ENCODE data around the gene VARS2. TPM values are rescaled to one million over a fixed set of nuclear protein-coding genes. Genes with fewer than 3 reads are reported as not detected.

Gene VARS2
- total RNA-seq, 1 experiment from 2014 or later = 60.3 TPM

DNA sequence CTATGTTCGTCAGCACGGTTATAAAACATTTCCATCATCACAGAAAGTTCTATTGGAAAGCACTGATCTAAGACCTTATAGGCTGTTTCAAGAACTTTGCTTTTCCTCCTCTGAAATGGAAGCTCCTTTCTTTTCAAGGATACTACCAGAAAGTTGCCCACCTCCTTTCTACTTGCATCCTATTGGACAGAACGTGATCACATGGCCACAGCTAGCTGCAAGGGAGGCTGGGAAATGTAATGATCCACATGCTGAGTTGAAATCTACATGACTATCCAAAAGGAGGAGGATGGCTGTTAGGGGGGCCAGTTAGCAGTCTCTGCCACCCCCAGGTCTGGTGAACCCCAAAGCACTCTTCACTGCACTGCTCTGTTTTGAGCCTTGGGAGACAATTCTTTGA lies 14.6 kb downstream of the VARS2 start:
- BruUV-seq (replicated peaks) = no TSS peak
- H3K27me3 ChIP-seq (ENCODE audit: insufficient read depth, low read depth) = no peaks in the 10 kb centered on the region
- H3K4me3 ChIP-seq = no peak overlapping the region
- DNase-seq = no peak
- no peaks in the 10 kb centered on the region for H3K9me2 ChIP-seq (ENCODE audit: insufficient read depth)
- H3K79me2 ChIP-seq (ENCODE audit: low read depth) = no peaks in the 10 kb centered on the region
- H3K4me2 ChIP-seq = no peak overlapping the region
- ChIA-PET CTCF (interaction anchor here (0.6 to 1.3 kb wide), 2 partner anchors 15 to 109 kb away, joined by 3 read pairs; partner anchors contain the start of gene VARS2), POLR2A (ENCODE audit: unreplicated experiment) (no interaction called here)
- H4K20me1 ChIP-seq (ENCODE audit: insufficient read depth) = no peaks in the 10 kb centered on the region
- H2AFZ ChIP-seq = no peak overlapping the region
- H3K9me3 ChIP-seq (ENCODE audit: insufficient read depth, low read depth) = no peaks in the 10 kb centered on the region
- H3K36me3 ChIP-seq (ENCODE audit: low read depth) = 0 out of 2 replicates have a peak, but pooled peaks cover 6% of the 10 kb centered on the region
- H3K4me1 ChIP-seq (replicated peaks; ENCODE audit: insufficient read depth) = peaks cover 21% of the 10 kb centered on the region
- H3K27ac ChIP-seq = no peak overlapping the region
- TF ChIP-seq, protein P1, sequence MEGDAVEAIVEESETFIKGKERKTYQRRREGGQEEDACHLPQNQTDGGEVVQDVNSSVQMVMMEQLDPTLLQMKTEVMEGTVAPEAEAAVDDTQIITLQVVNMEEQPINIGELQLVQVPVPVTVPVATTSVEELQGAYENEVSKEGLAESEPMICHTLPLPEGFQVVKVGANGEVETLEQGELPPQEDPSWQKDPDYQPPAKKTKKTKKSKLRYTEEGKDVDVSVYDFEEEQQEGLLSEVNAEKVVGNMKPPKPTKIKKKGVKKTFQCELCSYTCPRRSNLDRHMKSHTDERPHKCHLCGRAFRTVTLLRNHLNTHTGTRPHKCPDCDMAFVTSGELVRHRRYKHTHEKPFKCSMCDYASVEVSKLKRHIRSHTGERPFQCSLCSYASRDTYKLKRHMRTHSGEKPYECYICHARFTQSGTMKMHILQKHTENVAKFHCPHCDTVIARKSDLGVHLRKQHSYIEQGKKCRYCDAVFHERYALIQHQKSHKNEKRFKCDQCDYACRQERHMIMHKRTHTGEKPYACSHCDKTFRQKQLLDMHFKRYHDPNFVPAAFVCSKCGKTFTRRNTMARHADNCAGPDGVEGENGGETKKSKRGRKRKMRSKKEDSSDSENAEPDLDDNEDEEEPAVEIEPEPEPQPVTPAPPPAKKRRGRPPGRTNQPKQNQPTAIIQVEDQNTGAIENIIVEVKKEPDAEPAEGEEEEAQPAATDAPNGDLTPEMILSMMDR (conservative IDR thresholded peaks at IDR 0.05) = no peak
- no peak for TF ChIP-seq EZH2 (IDR thresholded peaks at IDR 0.05; ENCODE audit: low read depth)
- intact Hi-C loops (cut with micrococcal nuclease; ENCODE audit: unreplicated experiment) = no loop called here
- H3F3A ChIP-seq (ENCODE audit: insufficient read depth, low read depth) = peaks cover 6% of the 10 kb centered on the region; the same call in 1 of the 2 replicates

DNA sequence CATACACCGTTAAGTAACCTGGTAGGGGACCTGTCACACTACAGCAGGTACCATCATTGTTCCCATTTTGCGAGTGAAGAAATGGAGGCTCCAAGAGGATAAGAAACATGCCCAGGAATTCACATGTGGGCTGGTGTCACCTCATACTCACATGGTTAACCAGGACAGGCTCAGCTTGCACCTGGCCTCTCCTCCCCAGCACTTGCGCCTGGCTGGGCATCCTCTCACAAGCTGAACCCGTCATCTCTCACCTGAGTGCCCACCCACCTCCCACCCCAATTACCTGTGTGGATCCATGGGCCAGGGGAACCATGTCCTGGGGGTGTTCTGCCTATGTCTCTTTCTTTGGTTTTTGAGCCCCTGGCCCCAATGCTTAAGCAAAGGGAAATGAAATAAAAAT lies 16.5 kb downstream of the VARS2 start:
- no peak for DNase-seq
- no peak overlapping the region for H3K4me3 ChIP-seq
- no peaks in the 10 kb centered on the region for H4K20me1 ChIP-seq (ENCODE audit: insufficient read depth)
- no peak for TF ChIP-seq EZH2 (IDR thresholded peaks at IDR 0.05; ENCODE audit: low read depth)
- TF ChIP-seq, protein P1 (conservative IDR thresholded peaks at IDR 0.05) = no peak
- no TSS peak for BruUV-seq (replicated peaks)
- no peak overlapping the region for H3K4me2 ChIP-seq
- H3K4me1 ChIP-seq (replicated peaks; ENCODE audit: insufficient read depth) = peaks cover 30% of the 10 kb centered on the region
- peaks cover 6% of the 10 kb centered on the region; the same call in 1 of the 2 replicates for H3F3A ChIP-seq (ENCODE audit: insufficient read depth, low read depth)
- H3K9me2 ChIP-seq (ENCODE audit: insufficient read depth) = no peaks in the 10 kb centered on the region
- 0 out of 2 replicates have a peak, but pooled peaks cover 6% of the 10 kb centered on the region for H3K36me3 ChIP-seq (ENCODE audit: low read depth)
- intact Hi-C loops (cut with micrococcal nuclease; ENCODE audit: unreplicated experiment) = no loop called here
- H3K27me3 ChIP-seq (ENCODE audit: insufficient read depth, low read depth) = no peaks in the 10 kb centered on the region
- H3K9me3 ChIP-seq (ENCODE audit: insufficient read depth, low read depth) = no peaks in the 10 kb centered on the region
- no peak overlapping the region for H3K27ac ChIP-seq
- no peak overlapping the region for H2AFZ ChIP-seq
- POLR2A ChIA-PET (ENCODE audit: unreplicated experiment) = interaction anchor here (0.8 kb wide), 1 partner anchor 157 kb away, joined by 6 read pairs; no protein-coding TSS in a partner anchor
- CTCF ChIA-PET = no interaction called here
- no peaks in the 10 kb centered on the region for H3K79me2 ChIP-seq (ENCODE audit: low read depth)

DNA sequence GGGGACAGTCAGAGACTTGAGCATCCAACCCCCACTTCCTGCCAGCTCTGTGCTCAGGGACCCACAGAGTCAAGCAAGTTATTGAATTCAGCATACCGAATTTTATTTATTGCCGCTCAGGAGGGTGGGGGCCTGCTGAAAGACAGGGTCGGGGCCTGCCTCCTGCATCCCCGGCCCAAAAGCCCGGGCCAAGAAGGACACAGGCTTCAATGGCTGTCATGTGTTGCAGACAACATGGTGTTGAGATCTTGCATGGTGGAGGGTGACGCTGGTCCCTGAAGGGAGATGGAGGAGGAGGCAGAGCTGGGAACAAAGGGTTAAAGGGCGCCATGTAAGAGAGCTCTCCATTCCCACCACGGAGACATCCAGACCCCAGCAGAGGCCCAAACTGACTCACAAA lies 17.2 kb downstream of the VARS2 start:
- 0 out of 2 replicates have a peak, but pooled peaks cover under 1% of the 10 kb centered on the region for H3K36me3 ChIP-seq (ENCODE audit: low read depth)
- H4K20me1 ChIP-seq (ENCODE audit: insufficient read depth) = no peaks in the 10 kb centered on the region
- H3K9me2 ChIP-seq (ENCODE audit: insufficient read depth) = no peaks in the 10 kb centered on the region
- H3K27ac ChIP-seq = no peak overlapping the region
- ChIA-PET POLR2A (ENCODE audit: unreplicated experiment) (no interaction called here), CTCF (no interaction called here)
- no peak for DNase-seq
- peaks cover 27% of the 10 kb centered on the region for H3K4me1 ChIP-seq (replicated peaks; ENCODE audit: insufficient read depth)
- no peaks in the 10 kb centered on the region for H3K79me2 ChIP-seq (ENCODE audit: low read depth)
- peaks cover 3% of the 10 kb centered on the region; the same call in 1 of the 2 replicates for H3F3A ChIP-seq (ENCODE audit: insufficient read depth, low read depth)
- H3K27me3 ChIP-seq (ENCODE audit: insufficient read depth, low read depth) = no peaks in the 10 kb centered on the region
- H2AFZ ChIP-seq = no peak overlapping the region
- no peaks in the 10 kb centered on the region for H3K9me3 ChIP-seq (ENCODE audit: insufficient read depth, low read depth)
- intact Hi-C loops (cut with micrococcal nuclease; ENCODE audit: unreplicated experiment) = no loop called here
- no TSS peak for BruUV-seq (replicated peaks)
- TF ChIP-seq, protein P1 (conservative IDR thresholded peaks at IDR 0.05) = no peak
- TF ChIP-seq EZH2 (IDR thresholded peaks at IDR 0.05; ENCODE audit: low read depth) = no peak
- H3K4me2 ChIP-seq = no peak overlapping the region
- H3K4me3 ChIP-seq = no peak overlapping the region

Measured in PC-9 (cell line).